GM21515 (cell line): ENCODE data around the gene B3GNT5.

ENCODE experiments used
- ATAC-seq: cut with Tn5 transposase; IDR thresholded peaks from one replicate; pipeline ENCODE4 v1.9.1; 2021; ENCODE audit not compliant: unreplicated experiment

The B3GNT5 gene

GRCh38 chr3:183252973-183253527 lies at the start of gene B3GNT5:
Gene B3GNT5, plus strand, starts transcription at chr3:183253253. Its CDS starts 16,546 bp downstream, at chr3:183269799.
- no peak for ATAC-seq

- no peak for ATAC-seq
Measured at GRCh38 chr3:183203670-183204069, 49.4 kb upstream of the B3GNT5 start.

GRCh38 chr3:183208260-183208659 lies 44.8 kb upstream of the B3GNT5 start:
- no peak for ATAC-seq

DNA sequence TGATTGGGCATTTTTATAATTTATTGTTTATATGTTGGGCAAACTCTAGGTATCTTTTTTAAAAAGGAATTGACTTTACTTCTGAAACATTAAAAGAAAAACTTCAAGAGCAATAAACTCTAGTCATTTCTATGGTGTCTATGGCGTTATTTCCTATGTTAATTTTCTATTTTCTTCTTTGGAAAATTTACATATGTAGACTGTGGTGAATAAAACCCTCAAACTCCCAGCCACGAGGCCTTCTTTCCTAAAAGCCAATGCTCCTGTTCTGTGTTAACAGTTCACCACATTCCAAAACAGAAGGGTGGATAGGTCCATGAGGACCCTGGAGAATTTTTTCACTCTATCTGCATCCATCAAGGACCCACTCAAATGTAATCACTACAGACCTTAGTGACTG lies 44.3 kb upstream of the B3GNT5 start:
- no peak for ATAC-seq

DNA sequence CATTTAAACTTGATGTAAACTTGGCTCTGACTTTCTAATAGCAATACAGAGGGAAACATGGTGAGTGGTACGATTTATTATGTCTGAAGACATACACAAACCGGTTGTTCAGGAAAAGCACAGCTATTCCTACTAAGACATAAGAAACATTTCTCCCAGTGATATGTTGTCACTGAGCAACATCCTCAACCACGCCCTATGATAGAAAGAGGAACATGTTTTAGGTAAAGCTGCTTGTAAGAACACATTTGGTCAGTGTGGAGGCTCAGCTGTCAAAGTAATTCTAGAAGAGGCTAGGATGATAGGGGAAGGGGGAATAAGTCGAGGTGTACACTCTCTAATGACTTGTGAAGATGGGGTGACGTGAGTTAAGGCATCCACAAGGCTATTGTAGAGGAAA lies 42.7 kb upstream of the B3GNT5 start:
- ATAC-seq, result no peak

- ATAC-seq, result no peak
Measured at GRCh38 chr3:183210862-183211341, 42.2 kb upstream of the B3GNT5 start.

DNA sequence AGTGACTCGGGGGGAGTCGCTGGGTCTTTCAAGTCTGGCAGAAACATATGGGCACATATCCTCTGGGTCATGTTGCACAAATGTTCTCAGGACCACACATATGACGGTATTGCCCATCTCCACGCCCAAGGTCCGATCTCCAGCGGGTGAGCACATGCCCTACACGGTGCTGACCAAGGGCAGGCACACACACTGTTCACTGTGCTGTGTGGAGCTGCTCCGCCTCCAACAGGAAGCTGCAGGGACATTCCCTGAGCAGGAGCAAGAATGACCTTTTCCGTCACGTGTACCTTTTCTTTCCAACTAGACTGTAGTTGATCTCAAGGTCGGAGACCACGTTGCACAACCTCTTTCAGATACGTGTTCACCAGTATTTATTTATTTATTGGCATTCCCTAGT lies 41.7 kb upstream of the B3GNT5 start:
- no peak for ATAC-seq

DNA sequence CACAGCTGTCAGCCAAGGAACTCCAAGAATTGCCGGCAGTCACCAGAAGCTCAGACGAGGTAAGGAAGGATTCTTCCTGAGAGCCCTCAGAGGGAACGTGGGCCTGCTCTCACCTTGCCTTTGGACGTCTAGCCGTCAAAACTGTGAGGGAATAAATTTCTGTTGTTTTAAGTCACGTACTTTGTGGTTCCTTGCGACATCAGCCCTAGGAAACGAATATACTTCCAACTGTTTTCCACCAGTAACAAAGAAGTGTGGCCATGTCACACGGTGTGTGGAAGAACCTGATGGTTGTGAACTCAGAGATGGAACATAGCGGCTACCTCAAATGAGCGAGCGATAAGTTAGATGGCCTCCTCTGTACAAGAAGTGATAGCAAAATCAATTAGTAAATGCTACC lies 41.0 kb upstream of the B3GNT5 start:
- no peak for ATAC-seq

DNA sequence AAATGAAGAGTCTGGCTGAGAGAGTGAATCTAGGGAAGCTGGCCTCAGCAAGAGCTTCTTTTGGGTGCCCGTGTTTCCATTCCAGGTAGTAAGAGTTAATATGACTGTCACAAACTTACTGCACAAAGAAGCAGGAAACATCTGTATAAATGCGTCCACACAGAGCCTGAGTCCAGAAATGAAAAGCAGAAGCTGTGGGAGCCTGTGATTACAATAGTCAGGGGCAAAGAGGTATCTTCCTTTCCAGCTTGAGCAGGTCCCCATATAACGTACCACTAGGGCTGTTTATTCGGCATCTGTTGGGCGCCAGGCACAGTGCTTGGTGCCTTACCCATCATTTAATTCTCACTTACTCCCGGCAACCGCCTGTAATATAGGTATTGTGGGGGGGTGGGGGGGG lies 40.5 kb upstream of the B3GNT5 start:
- no peak for ATAC-seq

- no peak for ATAC-seq
Measured at GRCh38 chr3:183213415-183214276, 39.4 kb upstream of the B3GNT5 start.

DNA sequence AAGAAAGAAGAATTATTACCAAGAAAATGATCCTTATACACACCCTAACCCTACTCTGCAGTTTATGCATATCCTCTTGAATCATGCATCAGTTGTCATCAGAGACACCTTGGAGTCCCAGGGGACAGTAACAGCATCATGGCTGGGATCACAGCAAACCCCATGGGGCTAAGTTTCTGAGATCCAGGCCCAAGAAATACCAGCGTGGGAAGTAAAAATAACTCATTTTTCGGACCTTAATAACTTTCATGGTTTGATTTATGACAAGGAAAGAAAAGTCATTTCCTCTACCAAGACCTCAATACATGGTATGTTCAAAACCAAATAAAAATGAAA lies 38.8 kb upstream of the B3GNT5 start:
- no peak for ATAC-seq

DNA sequence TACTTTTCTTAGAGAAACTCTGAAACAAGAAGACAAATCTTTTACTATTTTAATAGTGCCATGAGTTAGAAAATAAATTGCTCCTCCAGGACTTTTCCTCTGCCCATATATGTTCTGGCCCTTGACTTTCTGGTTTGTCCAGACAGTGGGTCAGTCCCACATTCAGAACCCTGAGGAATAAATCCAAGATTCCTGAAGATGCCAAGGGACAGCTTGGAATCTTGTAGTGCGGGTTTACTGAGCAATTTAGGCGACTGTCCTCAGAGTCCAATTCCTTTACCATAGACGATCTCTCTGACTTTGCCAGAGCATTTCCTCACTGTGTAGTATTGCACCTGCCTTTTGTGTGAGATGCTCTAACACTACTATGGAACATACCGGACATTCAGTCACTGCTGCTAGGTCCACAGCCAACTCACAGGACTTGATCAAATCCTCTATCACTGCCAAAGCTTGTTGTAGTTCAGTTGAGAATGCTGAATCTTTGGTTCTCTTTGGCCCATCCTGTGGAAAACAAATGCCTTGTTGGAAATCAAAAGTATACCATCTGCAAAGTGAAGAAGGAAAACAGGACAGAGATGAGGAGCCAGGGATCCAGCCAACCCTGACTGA lies 37.4 kb upstream of the B3GNT5 start:
- no peak for ATAC-seq

- no peak for ATAC-seq
Measured at GRCh38 chr3:183217548-183218332, 35.3 kb upstream of the B3GNT5 start.

DNA sequence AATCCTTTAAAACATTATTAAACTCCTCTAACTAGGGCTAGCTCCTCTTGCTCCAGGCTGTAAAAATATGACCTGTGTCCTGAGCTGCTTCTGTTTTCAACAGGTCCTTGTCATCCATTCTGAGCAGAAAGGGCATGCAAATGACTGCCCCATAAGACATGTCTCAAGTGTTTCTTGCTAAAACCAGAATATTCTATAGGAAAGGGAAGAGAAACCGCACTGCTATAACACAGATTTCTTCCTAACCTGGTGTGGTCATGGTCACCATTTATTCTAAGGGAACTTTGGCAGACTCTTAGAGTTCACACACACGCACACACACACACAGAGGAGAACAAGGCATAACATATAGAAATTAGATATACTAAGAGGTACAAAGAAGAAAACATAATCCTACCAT lies 34.2 kb upstream of the B3GNT5 start:
- ATAC-seq, result no peak

GRCh38 chr3:183220828-183221227 lies 32.2 kb upstream of the B3GNT5 start:
- ATAC-seq, result no peak

GRCh38 chr3:183222631-183223235 lies 30.3 kb upstream of the B3GNT5 start:
- ATAC-seq, result no peak

DNA sequence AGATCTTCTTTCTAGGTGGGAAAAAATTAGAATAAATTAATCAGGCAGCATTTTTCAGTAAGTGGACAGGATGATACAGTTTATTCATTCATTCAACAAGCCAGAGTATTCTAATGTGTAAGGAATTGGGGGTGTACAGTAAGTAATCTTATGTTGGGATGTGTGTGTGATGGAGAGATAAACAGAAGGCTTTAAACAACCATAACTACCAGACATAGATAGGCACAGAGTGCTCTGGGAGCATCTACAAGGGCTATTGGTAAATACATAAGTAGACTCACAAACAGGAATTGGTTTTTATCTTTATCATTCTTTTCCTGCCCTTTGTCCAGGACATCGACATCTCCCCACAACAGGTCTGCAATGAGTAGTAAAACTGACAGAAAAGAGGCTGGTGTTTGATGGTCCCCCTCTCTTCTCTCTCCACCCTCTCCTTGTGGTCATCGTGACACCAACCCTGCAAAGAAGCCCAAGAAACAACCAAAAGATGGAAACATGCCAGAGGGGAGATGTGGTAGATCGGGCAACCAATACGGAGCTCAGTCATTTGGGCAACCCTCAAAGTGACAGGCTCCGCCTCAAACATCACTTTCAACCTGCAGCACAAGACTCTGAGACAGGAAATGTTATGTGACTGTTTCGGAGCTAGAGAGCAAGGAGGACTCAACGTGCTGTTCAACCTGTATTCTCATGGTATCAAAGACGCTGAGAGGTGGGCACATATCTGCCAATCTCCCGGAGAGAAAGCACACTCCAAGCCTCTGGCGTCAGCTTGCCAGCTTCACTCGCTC lies 28.7 kb upstream of the B3GNT5 start:
- no peak for ATAC-seq

- no peak for ATAC-seq
Measured at GRCh38 chr3:183226333-183226890, 26.6 kb upstream of the B3GNT5 start.

DNA sequence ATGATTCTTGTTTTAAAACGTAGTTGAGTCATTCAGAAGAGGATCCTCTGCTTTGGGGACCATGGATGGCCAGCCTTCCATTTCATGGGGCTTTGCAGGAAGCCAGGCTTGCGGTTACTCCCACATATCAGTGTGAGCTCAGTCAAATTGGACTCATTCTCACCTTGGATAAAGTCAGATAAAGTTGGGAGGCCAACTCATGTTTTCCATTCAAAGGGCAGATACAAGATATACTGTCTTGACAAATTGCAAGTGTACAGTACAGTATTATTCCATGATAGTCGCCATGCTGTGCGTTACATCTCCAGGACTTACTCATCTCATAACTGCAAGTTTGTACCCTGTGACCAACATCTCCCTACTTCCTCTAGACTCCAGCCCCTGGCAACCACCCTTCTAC lies 25.5 kb upstream of the B3GNT5 start:
- no peak for ATAC-seq

GRCh38 chr3:183229178-183229577 lies 23.9 kb upstream of the B3GNT5 start:
- no peak for ATAC-seq
